DOHH2 (cell line): ENCODE data around the gene MINAR2.

Experiments used
- H3F3A ChIP-seq: fragments of 200-600 bp; sonication (generic), shearing (Covaris generic); 2 replicates; pipeline ENCODE4 v1.6.0; 2016; ENCODE audit warnings: antibody characterized with exemption, mild to moderate bottlenecking; ENCODE audit not compliant: control insufficient read depth, insufficient read depth
- H3K27ac ChIP-seq: fragments of 200-600 bp; sonication (generic); 2 replicates; pipeline ENCODE4 v1.5.1; 2014; ENCODE audit warnings: low read depth, mild to moderate bottlenecking, low read length, moderate library complexity
- H3K27me3 ChIP-seq: fragments of 200-600 bp; sonication (generic); 2 replicates; pipeline ENCODE4 v1.6.1; 2014; ENCODE audit warnings: mild to moderate bottlenecking, low read length, mixed read lengths; ENCODE audit not compliant: control insufficient read depth
- H3K36me3 ChIP-seq: fragments of 200-600 bp; sonication (generic); 2 replicates; pipeline ENCODE4 v1.6.1; 2014; ENCODE audit warnings: mild to moderate bottlenecking, low read length, moderate library complexity, mixed read lengths; ENCODE audit not compliant: control insufficient read depth
- H3K4me1 ChIP-seq: fragments of 200-600 bp; sonication (generic); 2 replicates; pipeline ENCODE4 v1.6.1; 2014; ENCODE audit warnings: mild to moderate bottlenecking, low read length, mixed read lengths; ENCODE audit not compliant: control insufficient read depth
- H3K4me2 ChIP-seq: fragments of 200-600 bp; sonication (generic); 2 replicates; pipeline ENCODE4 v1.6.0; 2014; ENCODE audit warnings: mild to moderate bottlenecking, low read length, moderate library complexity
- H3K4me3 ChIP-seq: fragments of 200-600 bp; sonication (generic); 2 replicates; pipeline ENCODE4 v1.5.1; 2014; ENCODE audit warnings: mild to moderate bottlenecking, low read length, mixed read lengths
- H3K79me2 ChIP-seq: fragments of 200-600 bp; sonication (generic); 2 replicates; pipeline ENCODE4 v1.6.1; 2014; ENCODE audit warnings: mild to moderate bottlenecking, low read length, mixed read lengths; ENCODE audit not compliant: control insufficient read depth
- H3K9me2 ChIP-seq: fragments of 200-600 bp; sonication (generic); replicated peaks from 2 replicates; pipeline ENCODE4 v1.6.1; 2014; ENCODE audit warnings: mild to moderate bottlenecking, low read length, mixed read lengths; ENCODE audit not compliant: control insufficient read depth
- H3K9me3 ChIP-seq: fragments of 200-600 bp; sonication (generic); 2 replicates; pipeline ENCODE4 v1.6.1; 2014; ENCODE audit warnings: antibody characterized with exemption, low read length, mixed read lengths; ENCODE audit not compliant: control insufficient read depth, insufficient read depth
- H4K20me1 ChIP-seq: fragments of 200-600 bp; sonication (generic); 2 replicates; pipeline ENCODE4 v1.6.0; 2014; ENCODE audit warnings: low read depth, mild to moderate bottlenecking, antibody characterized with exemption, low read length, moderate library complexity; ENCODE audit not compliant: control insufficient read depth, insufficient read depth
- EZH2phosphoT487 ChIP-seq: fragments of 200-600 bp; sonication (generic); IDR thresholded peaks from 2 replicates; pipeline ENCODE4 v1.6.1; 2017; ENCODE audit warnings: borderline replicate concordance, mild to moderate bottlenecking, antibody characterized with exemption, low read length, moderate library complexity, mixed read lengths
- TF ChIP-seq, protein P1 (sequence below): fragments of 200-600 bp; sonication (generic); IDR thresholded peaks from one replicate; pipeline ENCODE4 v1.5.1; 2014; ENCODE audit warnings: antibody characterized with exemption, mild to moderate bottlenecking, low read depth, low read length; ENCODE audit not compliant: poor library complexity, severe bottlenecking

The MINAR2 gene

DNA sequence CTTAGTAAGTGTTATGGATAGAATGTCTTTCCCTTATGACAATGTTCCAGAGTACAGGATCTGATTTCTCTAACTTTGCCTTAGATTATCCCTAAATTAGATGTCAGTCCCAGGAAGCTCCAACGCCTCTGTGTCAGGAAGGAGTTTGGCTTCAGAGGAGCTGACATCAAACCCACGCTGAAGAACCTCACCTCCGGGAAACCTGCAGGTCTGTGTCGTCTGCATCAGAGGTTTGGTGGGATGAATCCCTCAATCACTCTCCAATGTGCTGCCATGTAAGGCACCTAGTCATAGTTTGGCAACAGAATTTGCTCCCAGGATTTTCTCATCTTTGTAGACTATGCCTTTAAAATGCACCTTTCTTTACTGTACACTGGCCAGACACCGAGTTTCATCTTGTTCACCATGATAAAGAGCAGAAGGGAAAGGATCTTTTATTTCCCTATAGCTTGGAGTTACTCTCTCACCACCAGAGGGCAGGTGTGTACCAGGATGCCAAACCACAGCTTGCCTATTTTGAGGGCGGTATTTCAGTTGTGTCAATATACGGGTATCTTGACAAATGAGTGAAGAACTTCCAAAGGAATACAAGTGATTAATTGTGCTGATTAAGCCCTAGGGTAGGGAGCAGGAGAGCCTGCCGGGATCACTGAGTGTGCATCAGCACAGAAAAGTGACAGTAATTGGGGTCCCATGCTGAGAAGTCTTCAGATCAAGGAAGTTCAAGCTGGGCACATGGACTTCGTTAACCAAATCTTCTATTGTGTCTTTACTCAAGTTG, 23.4 kb downstream of the MINAR2 start:
- no peak for TF ChIP-seq EZH2phosphoT487
- TF ChIP-seq, protein P1, sequence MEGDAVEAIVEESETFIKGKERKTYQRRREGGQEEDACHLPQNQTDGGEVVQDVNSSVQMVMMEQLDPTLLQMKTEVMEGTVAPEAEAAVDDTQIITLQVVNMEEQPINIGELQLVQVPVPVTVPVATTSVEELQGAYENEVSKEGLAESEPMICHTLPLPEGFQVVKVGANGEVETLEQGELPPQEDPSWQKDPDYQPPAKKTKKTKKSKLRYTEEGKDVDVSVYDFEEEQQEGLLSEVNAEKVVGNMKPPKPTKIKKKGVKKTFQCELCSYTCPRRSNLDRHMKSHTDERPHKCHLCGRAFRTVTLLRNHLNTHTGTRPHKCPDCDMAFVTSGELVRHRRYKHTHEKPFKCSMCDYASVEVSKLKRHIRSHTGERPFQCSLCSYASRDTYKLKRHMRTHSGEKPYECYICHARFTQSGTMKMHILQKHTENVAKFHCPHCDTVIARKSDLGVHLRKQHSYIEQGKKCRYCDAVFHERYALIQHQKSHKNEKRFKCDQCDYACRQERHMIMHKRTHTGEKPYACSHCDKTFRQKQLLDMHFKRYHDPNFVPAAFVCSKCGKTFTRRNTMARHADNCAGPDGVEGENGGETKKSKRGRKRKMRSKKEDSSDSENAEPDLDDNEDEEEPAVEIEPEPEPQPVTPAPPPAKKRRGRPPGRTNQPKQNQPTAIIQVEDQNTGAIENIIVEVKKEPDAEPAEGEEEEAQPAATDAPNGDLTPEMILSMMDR = peak; percentile 84
- H3K27me3 ChIP-seq = no peaks in the 10 kb centered on the region
- no peaks in the 10 kb centered on the region for H3K79me2 ChIP-seq
- no peak overlapping the region for H3K4me2 ChIP-seq
- H3K4me3 ChIP-seq = no peak overlapping the region
- H3K4me1 ChIP-seq = no peaks in the 10 kb centered on the region
- no peaks in the 10 kb centered on the region for H3K9me3 ChIP-seq
- H3K9me2 ChIP-seq = no peaks in the 10 kb centered on the region
- H3K27ac ChIP-seq = no peak overlapping the region
- H4K20me1 ChIP-seq = no peaks in the 10 kb centered on the region
- no peaks in the 10 kb centered on the region for H3F3A ChIP-seq
- H3K36me3 ChIP-seq = no peaks in the 10 kb centered on the region

DNA sequence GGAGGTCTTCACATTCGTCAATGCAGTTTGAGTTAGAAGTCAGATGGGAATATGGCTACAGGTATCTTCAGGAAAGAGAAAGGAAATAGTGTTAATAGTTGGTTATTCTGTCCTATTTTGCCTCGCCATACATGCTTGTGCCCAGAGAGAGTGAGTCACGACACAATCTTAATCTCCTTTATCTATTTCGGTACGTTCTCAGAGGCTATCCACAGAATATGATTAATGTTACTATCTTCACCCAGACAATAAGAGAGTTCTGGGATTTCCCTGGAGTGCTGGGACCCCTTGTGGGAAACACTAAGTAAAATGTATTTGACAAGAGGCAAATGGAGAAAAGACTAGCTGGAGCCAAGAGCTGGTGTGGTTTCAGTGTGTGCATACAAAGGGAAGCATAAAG, 25.5 kb downstream of the MINAR2 start:
- no peak overlapping the region for H3K4me2 ChIP-seq
- H3K27me3 ChIP-seq = no peaks in the 10 kb centered on the region
- H3K79me2 ChIP-seq = no peaks in the 10 kb centered on the region
- H3K4me1 ChIP-seq = no peaks in the 10 kb centered on the region
- H3F3A ChIP-seq = no peaks in the 10 kb centered on the region
- H4K20me1 ChIP-seq = no peaks in the 10 kb centered on the region
- H3K9me2 ChIP-seq = no peaks in the 10 kb centered on the region
- no peak overlapping the region for H3K4me3 ChIP-seq
- no peaks in the 10 kb centered on the region for H3K9me3 ChIP-seq
- H3K27ac ChIP-seq = no peak overlapping the region
- TF ChIP-seq, protein P1 = no peak
- no peak for TF ChIP-seq EZH2phosphoT487
- no peaks in the 10 kb centered on the region for H3K36me3 ChIP-seq

- no peaks in the 10 kb centered on the region for H3K9me3 ChIP-seq
- H3K4me3 ChIP-seq = no peak overlapping the region
- no peaks in the 10 kb centered on the region for H3K36me3 ChIP-seq
- no peaks in the 10 kb centered on the region for H3K27me3 ChIP-seq
- no peaks in the 10 kb centered on the region for H3K4me1 ChIP-seq
- H3K79me2 ChIP-seq = no peaks in the 10 kb centered on the region
- TF ChIP-seq, protein P1 = no peak
- no peak for TF ChIP-seq EZH2phosphoT487
- H3F3A ChIP-seq = no peaks in the 10 kb centered on the region
- H3K4me2 ChIP-seq = no peak overlapping the region
- no peaks in the 10 kb centered on the region for H3K9me2 ChIP-seq
- H3K27ac ChIP-seq = no peak overlapping the region
- H4K20me1 ChIP-seq = no peaks in the 10 kb centered on the region
Measured at GRCh38 chr5:129781594-129781993, 33.7 kb downstream of the MINAR2 start.
